Heart left ventricle (tissue), 13 donors: ENCODE results near the gene INPP4B.

Source experiments
- CTCF ChIP-seq, 12 donors: fragments of 200-600 bp; sonication (generic) in 4 of 12; IDR thresholded peaks; one replicate each; pipeline versions ENCODE4 v1.5.0 to v1.8.0; 2018 to 2022; ENCODE audit warnings: antibody characterized with exemption in 12 of 12, mild to moderate bottlenecking in 5 of 12
- POLR2A ChIP-seq, 2 donors: fragments of 450-650 bp; IDR thresholded peaks; one replicate each; pipeline ENCODE4 v1.6.1; 2017; ENCODE audit warnings: antibody characterized with exemption in 2 of 2, mild to moderate bottlenecking in 2 of 2, moderate library complexity in 2 of 2
- donor health status: ischemic (EF 13 %, LVEDD 7.1; RV severe dilation, severe dysfunction).
- donor health status: DM: no; HTN: yes; CAD: no.
- donor health status: DM: no; HTN: no; CAD: no.
- donor health status: ischemic (EF 25% LVEDD 6.9; RV normal size, moderate dysfunction).
- donor health status: ischemic (EF 25% LVEDD 5.7; RV mildly dilated, moderate dysfunction).
- donor health status: ischemic (EF 35%, LVEDD 5.7; RV mildly dilated, moderate dysfunction).
- donor health status: nonischemic (EF 11% LVEDD 7.7; RV severe dilation, severe dysfunction).
- donor health status: DM: yes; HTN: yes; CAD: no.
- donor health status: PGD.
- donor health status: ischemic (EF 29% LVEDD 5.4; RV normal size, mild dysfunction).
- donor health status: nonischemic (EF 23%, LVEDD 6.1; RV moderate dilation, normal function).

GRCh38 chr4:142557239-142557801 lies 288.8 kb downstream of the INPP4B start:
- TF ChIP-seq CTCF (IDR thresholded peaks at IDR 0.05) (no peak), POLR2A (IDR thresholded peaks at IDR 0.05) (no peak)
